ENCODE data around the gene TTC28.

Gene TTC28

DNA sequence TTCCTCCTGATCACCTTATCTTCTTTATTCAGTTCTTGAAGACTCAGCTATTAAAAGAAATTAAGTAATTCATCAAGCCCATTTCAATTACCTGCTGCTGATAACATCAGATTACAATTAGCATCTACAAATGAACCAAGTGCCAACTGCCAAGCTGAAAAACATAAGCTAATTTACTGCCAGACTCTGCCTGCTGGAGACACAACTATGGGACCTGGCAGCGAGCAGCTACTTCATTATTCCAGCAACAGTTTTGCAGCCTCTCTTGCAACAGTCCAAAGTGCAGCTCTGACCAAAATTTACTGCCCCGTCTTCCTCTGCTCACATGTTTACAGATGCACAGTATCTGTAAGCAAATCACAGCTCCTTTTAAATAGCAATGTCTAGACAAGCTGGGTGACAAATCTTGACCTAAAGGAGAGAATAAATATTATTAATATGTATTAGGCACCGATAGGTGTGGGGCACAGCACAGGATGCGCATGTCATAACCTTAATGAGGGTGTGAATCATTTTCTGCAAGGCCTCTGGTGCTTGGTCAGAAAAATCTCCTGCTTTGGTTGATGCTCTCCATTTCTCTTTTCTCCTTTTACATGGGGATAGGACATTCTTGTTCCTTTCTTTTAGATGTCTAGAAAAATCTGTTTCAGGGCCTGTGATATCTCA is 528.4 kb downstream of the TTC28 start:
- no peaks in the 10 kb centered on the region for H3K27me3 ChIP-seq (ENCODE audit: control insufficient read depth in 1 of 2, insufficient read depth in 1 of 2, low read length in 2 of 2)
- no peaks in the 10 kb centered on the region for H3K36me3 ChIP-seq (ENCODE audit: control insufficient read depth in 1 of 2, insufficient read depth in 2 of 2, low read depth in 1 of 2, low read length in 2 of 2)
- no peaks in the 10 kb centered on the region for H3K9me3 ChIP-seq (ENCODE audit: control insufficient read depth, low read length)
- H2AFZ ChIP-seq (ENCODE audit: low read depth, low read length): no peak overlapping the region
- peak overlapping the region; percentile 58 for H2AK5ac ChIP-seq (ENCODE audit: low read length, severe bottlenecking)
- 32% methylated on average over 4 of the region's 4 CpGs for WGBS
- no peak overlapping the region for H2BK120ac ChIP-seq (ENCODE audit: low read depth, low read length)
- no peak overlapping the region for H2BK12ac ChIP-seq (ENCODE audit: low read length in 2 of 2)
- peak; percentile 47 for DNase-seq
- H3K4ac ChIP-seq (ENCODE audit: low read depth in 1 of 2, low read length in 2 of 2): no peak overlapping the region
- H3K27ac ChIP-seq (ENCODE audit: low read length, poor library complexity, severe bottlenecking): no peak overlapping the region
- H3K18ac ChIP-seq (ENCODE audit: low read depth in 1 of 2, low read length in 2 of 2): no peak overlapping the region
- H2BK15ac ChIP-seq (ENCODE audit: low read depth, poor library complexity, severe bottlenecking): no peak overlapping the region
- no peak overlapping the region for H3K4me3 ChIP-seq (ENCODE audit: insufficient read depth in 1 of 2, low read depth in 1 of 2, low read length in 2 of 2)
- H4K91ac ChIP-seq (ENCODE audit: low read length): no peak overlapping the region
- no peak overlapping the region for H3K9ac ChIP-seq (ENCODE audit: low read length)
- no peak overlapping the region for H4K8ac ChIP-seq (ENCODE audit: low read length)
- H3K14ac ChIP-seq (ENCODE audit: low read length in 2 of 2): no peak overlapping the region
- no peak overlapping the region for H2BK5ac ChIP-seq (ENCODE audit: low read depth, low read length, poor library complexity, severe bottlenecking)
- H3K4me1 ChIP-seq (ENCODE audit: control insufficient read depth, insufficient read depth, low read depth, low read length): no peaks in the 10 kb centered on the region
- H3K23ac ChIP-seq (ENCODE audit: low read length in 2 of 2): no peak overlapping the region
- H3K79me1 ChIP-seq (replicated peaks; ENCODE audit: low read length, poor library complexity, severe bottlenecking): no peaks in the 10 kb centered on the region
- no peak overlapping the region for H3K4me2 ChIP-seq (ENCODE audit: low read length, poor library complexity, severe bottlenecking)

DNA sequence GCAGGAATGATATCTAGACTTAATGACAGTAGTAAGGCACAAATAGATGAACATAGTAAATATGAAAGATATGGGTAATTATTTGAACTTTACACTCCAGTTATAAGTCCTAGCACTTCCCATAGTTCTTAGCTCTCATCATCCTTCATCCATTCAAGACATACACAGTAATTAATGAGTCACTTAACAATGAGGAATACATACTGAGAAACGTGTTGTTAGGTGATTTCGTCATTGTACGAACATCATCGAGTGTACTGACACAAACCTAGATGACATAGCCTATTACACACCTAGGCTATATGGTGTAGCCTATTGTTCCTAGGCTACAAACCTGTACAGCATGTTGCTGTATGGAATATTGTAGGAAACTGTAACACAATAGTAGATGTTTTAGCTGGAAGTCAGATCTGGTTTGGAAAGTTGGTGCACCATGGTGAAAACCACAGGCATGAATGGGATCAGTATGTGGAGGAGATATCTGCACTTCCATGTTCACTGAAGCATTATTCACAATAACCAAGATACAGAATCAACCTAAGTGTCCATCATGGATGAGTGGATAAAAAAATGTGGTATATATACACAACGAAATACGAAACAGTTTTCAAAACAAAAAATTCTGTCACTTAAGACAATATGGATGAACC is 530.7 kb downstream of the TTC28 start:
- Histone ChIP-seq H3K23ac (ENCODE audit: low read length in 2 of 2) (no peak overlapping the region), H3K9ac (ENCODE audit: low read length) (no peak overlapping the region), H3K14ac (ENCODE audit: low read length in 2 of 2) (no peak overlapping the region), H2BK15ac (ENCODE audit: low read depth, poor library complexity, severe bottlenecking) (no peak overlapping the region), H3K36me3 (ENCODE audit: control insufficient read depth in 1 of 2, insufficient read depth in 2 of 2, low read depth in 1 of 2, low read length in 2 of 2) (no peaks in the 10 kb centered on the region), H2BK120ac (ENCODE audit: low read depth, low read length) (no peak overlapping the region), H4K8ac (ENCODE audit: low read length) (no peak overlapping the region), H3K4me3 (ENCODE audit: insufficient read depth in 1 of 2, low read depth in 1 of 2, low read length in 2 of 2) (no peak overlapping the region), H3K79me1 (replicated peaks; ENCODE audit: low read length, poor library complexity, severe bottlenecking) (peaks cover 2% of the 10 kb centered on the region), H3K9me3 (ENCODE audit: control insufficient read depth, low read length) (no peaks in the 10 kb centered on the region), H2BK5ac (ENCODE audit: low read depth, low read length, poor library complexity, severe bottlenecking) (no peak overlapping the region), H2AFZ (ENCODE audit: low read depth, low read length) (no peak overlapping the region), H3K18ac (ENCODE audit: low read depth in 1 of 2, low read length in 2 of 2) (no peak overlapping the region), H2AK5ac (ENCODE audit: low read length, severe bottlenecking) (no peak overlapping the region), H3K27me3 (ENCODE audit: control insufficient read depth in 1 of 2, insufficient read depth in 1 of 2, low read length in 2 of 2) (no peaks in the 10 kb centered on the region), H3K27ac (ENCODE audit: low read length, poor library complexity, severe bottlenecking) (peak overlapping the region; percentile 33), H3K4me1 (ENCODE audit: control insufficient read depth, insufficient read depth, low read depth, low read length) (no peaks in the 10 kb centered on the region), H3K4me2 (ENCODE audit: low read length, poor library complexity, severe bottlenecking) (no peak overlapping the region), H2BK12ac (ENCODE audit: low read length in 2 of 2) (no peak overlapping the region), H3K4ac (ENCODE audit: low read depth in 1 of 2, low read length in 2 of 2) (no peak overlapping the region), H4K91ac (ENCODE audit: low read length) (no peak overlapping the region)
- no peak for DNase-seq
- WGBS: 100% methylated on average over 2 of the region's 6 CpGs

DNA sequence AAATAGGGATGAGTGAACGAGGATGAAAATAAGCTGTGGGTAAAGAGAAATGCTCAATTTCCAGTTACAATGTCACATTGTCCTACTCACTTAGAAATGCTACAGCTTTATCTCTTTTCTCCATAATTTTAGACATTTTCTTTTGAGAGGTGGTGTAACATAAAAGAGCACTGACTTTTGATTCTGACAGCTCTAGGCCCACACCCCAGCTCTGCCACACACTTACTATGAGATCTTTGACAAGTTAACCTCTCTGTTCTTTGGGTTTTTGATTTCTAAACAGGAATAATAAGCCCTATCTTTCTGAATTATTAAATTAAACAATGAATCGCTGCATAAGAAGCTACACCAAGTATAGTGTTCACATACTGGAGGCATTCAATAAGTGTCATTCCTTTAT is 532.2 kb downstream of the TTC28 start:
- H3K27ac ChIP-seq (ENCODE audit: low read length, poor library complexity, severe bottlenecking): no peak overlapping the region
- no peaks in the 10 kb centered on the region for H3K9me3 ChIP-seq (ENCODE audit: control insufficient read depth, low read length)
- H3K4me3 ChIP-seq (ENCODE audit: insufficient read depth in 1 of 2, low read depth in 1 of 2, low read length in 2 of 2): no peak overlapping the region
- 100% methylated on average over 1 of the region's 2 CpGs for WGBS
- no peaks in the 10 kb centered on the region for H3K27me3 ChIP-seq (ENCODE audit: control insufficient read depth in 1 of 2, insufficient read depth in 1 of 2, low read length in 2 of 2)
- H3K4ac ChIP-seq (ENCODE audit: low read depth in 1 of 2, low read length in 2 of 2): no peak overlapping the region
- no peak overlapping the region for H2BK5ac ChIP-seq (ENCODE audit: low read depth, low read length, poor library complexity, severe bottlenecking)
- no peaks in the 10 kb centered on the region for H3K36me3 ChIP-seq (ENCODE audit: control insufficient read depth in 1 of 2, insufficient read depth in 2 of 2, low read depth in 1 of 2, low read length in 2 of 2)
- no peak overlapping the region for H2BK15ac ChIP-seq (ENCODE audit: low read depth, poor library complexity, severe bottlenecking)
- H4K8ac ChIP-seq (ENCODE audit: low read length): no peak overlapping the region
- H3K79me1 ChIP-seq (replicated peaks; ENCODE audit: low read length, poor library complexity, severe bottlenecking): peaks cover 2% of the 10 kb centered on the region
- H3K9ac ChIP-seq (ENCODE audit: low read length): no peak overlapping the region
- H3K14ac ChIP-seq (ENCODE audit: low read length in 2 of 2): no peak overlapping the region
- no peak overlapping the region for H2BK120ac ChIP-seq (ENCODE audit: low read depth, low read length)
- no peak overlapping the region for H3K23ac ChIP-seq (ENCODE audit: low read length in 2 of 2)
- H2BK12ac ChIP-seq (ENCODE audit: low read length in 2 of 2): no peak overlapping the region
- no peak overlapping the region for H3K18ac ChIP-seq (ENCODE audit: low read depth in 1 of 2, low read length in 2 of 2)
- H2AK5ac ChIP-seq (ENCODE audit: low read length, severe bottlenecking): no peak overlapping the region
- no peak overlapping the region for H2AFZ ChIP-seq (ENCODE audit: low read depth, low read length)
- no peak overlapping the region for H3K4me2 ChIP-seq (ENCODE audit: low read length, poor library complexity, severe bottlenecking)
- H3K4me1 ChIP-seq (ENCODE audit: control insufficient read depth, insufficient read depth, low read depth, low read length): no peaks in the 10 kb centered on the region
- DNase-seq: no peak
- H4K91ac ChIP-seq (ENCODE audit: low read length): no peak overlapping the region

DNA sequence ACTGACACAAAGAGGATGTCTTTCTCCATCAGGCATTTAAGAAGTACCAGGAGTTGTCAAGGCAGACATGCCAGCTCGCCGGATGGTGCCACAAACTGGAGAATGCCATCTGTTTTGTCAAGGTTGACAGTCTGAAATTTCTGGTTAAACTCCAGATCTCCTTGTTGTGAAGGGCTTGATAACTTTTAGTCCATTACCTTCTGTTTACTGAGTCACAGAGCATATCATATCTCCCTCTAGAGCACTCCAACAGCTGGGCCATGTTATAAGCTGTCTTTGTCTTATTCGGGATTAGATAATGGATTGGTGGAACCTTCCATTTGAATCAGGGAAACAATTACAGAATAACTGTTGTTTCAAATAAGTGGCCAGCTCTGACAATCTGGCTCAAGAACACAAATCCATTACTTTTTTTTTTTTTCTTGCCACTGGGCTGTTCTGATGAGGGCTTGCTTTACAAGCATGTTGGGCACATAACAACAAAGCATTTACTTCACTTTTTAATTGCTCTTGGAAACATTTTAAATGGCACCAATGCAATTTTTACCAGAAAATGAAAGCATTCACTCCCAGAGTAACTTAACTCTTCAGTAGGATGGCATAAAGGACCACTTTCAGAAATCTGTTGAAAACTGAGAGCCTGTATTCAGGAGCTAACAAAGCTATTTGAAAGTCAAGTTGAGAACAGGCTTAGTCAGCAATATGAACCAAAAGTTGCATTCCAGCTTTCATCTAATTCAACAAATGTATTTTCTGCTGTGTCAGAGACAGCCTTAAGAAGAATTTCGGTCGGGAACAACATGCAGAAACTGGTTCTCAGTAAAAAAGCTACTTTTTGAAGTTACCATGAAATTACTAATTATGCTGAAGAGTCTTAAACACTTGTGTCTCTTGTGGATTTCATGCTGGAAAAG is 533.0 kb downstream of the TTC28 start:
- Histone ChIP-seq H3K4me1 (ENCODE audit: control insufficient read depth, insufficient read depth, low read depth, low read length) (no peaks in the 10 kb centered on the region), H4K8ac (ENCODE audit: low read length) (no peak overlapping the region), H2BK12ac (ENCODE audit: low read length in 2 of 2) (no peak overlapping the region), H2AFZ (ENCODE audit: low read depth, low read length) (no peak overlapping the region), H3K14ac (ENCODE audit: low read length in 2 of 2) (no peak overlapping the region), H2BK15ac (ENCODE audit: low read depth, poor library complexity, severe bottlenecking) (no peak overlapping the region), H3K27me3 (ENCODE audit: control insufficient read depth in 1 of 2, insufficient read depth in 1 of 2, low read length in 2 of 2) (no peaks in the 10 kb centered on the region), H4K91ac (ENCODE audit: low read length) (no peak overlapping the region), H3K18ac (ENCODE audit: low read depth in 1 of 2, low read length in 2 of 2) (no peak overlapping the region), H3K27ac (ENCODE audit: low read length, poor library complexity, severe bottlenecking) (no peak overlapping the region), H3K23ac (ENCODE audit: low read length in 2 of 2) (no peak overlapping the region), H3K4ac (ENCODE audit: low read depth in 1 of 2, low read length in 2 of 2) (no peak overlapping the region), H3K9ac (ENCODE audit: low read length) (no peak overlapping the region), H3K79me1 (replicated peaks; ENCODE audit: low read length, poor library complexity, severe bottlenecking) (peaks cover 2% of the 10 kb centered on the region), H3K36me3 (ENCODE audit: control insufficient read depth in 1 of 2, insufficient read depth in 2 of 2, low read depth in 1 of 2, low read length in 2 of 2) (no peaks in the 10 kb centered on the region), H3K4me2 (ENCODE audit: low read length, poor library complexity, severe bottlenecking) (no peak overlapping the region), H2BK5ac (ENCODE audit: low read depth, low read length, poor library complexity, severe bottlenecking) (no peak overlapping the region), H3K4me3 (ENCODE audit: insufficient read depth in 1 of 2, low read depth in 1 of 2, low read length in 2 of 2) (no peak overlapping the region), H3K9me3 (ENCODE audit: control insufficient read depth, low read length) (no peaks in the 10 kb centered on the region), H2BK120ac (ENCODE audit: low read depth, low read length) (no peak overlapping the region), H2AK5ac (ENCODE audit: low read length, severe bottlenecking) (no peak overlapping the region)
- WGBS: 89% methylated on average over 2 of the region's 5 CpGs
- DNase-seq: no peak
